Panc1 (cell line): Measurements from ENCODE around the gene GPR55. TPM values are rescaled to one million over a fixed set of nuclear protein-coding genes. Genes with fewer than 3 reads are reported as not detected.

ENCODE experiments used
- ATAC-seq: fragments of 200-7000 bp; cut with Tn5 transposase; 2 replicates; pipeline ENCODE4 v1.9.1; 2020; ENCODE audit warnings: mild to moderate bottlenecking, moderate library complexity
- BruUV-seq: library from RNA; stranded (reverse); fragments of 400-500 nt; replicated peaks from 2 replicates; lab custom pipeline; 2021; lab: Mats Ljungman, UMichigan
- CTCF ChIA-PET: fragments of 300-600 bp; sonication (Branson Sonifier 250); formaldehyde crosslinking; loops from one replicate; lab custom pipeline; 2022; ENCODE audit warnings: antibody characterized with exemption; lab: Charles Lee
- POLR2A ChIA-PET: fragments of 300-600 bp; sonication (Branson Sonifier 250); formaldehyde crosslinking; loops from one replicate; lab custom pipeline; 2022; ENCODE audit warnings: antibody characterized with exemption; lab: Charles Lee
- DNase-seq: peaks from one replicate; pipeline ENCODE4 v3.0.0-alpha.2; 2010; ENCODE audit warnings: low read depth, low spot score
- H3K27ac ChIP-seq: 2 replicates; pipeline ENCODE4 v1.5.1; 2011; ENCODE audit warnings: mild to moderate bottlenecking, low read length, inconsistent platforms
- H3K27me3 ChIP-seq: fragments of 200-500 bp; sonication (Bioruptor generic); 2 replicates; pipeline ENCODE4 v1.6.0; 2014; ENCODE audit warnings: low read length, inconsistent platforms; ENCODE audit not compliant: control insufficient read depth, insufficient read depth
- H3K36me3 ChIP-seq: fragments of 200-500 bp; sonication (Bioruptor generic); 2 replicates; pipeline ENCODE4 v1.5.1; 2014; ENCODE audit warnings: inconsistent platforms, mild to moderate bottlenecking, low read length, moderate library complexity; ENCODE audit not compliant: control insufficient read depth, insufficient read depth
- H3K4me1 ChIP-seq: 2 replicates; pipeline ENCODE4 v1.5.1; 2011; ENCODE audit warnings: inconsistent platforms, mild to moderate bottlenecking, low read length, moderate library complexity; ENCODE audit not compliant: control insufficient read depth, insufficient read depth
- H3K4me3 ChIP-seq, 2 experiments: 2 replicates each; pipeline ENCODE4 v1.5.1; 2011 to 2012; ENCODE audit warnings: low read depth in 2 of 2, low read length in 2 of 2, mild to moderate bottlenecking in 2 of 2, inconsistent platforms in 1 of 2, moderate library complexity in 1 of 2
- H3K9me3 ChIP-seq: fragments of 200-500 bp; sonication (Bioruptor generic); 2 replicates; pipeline ENCODE4 v1.5.1; 2014; ENCODE audit warnings: low read depth, mild to moderate bottlenecking, inconsistent platforms, low read length, moderate library complexity; ENCODE audit not compliant: control insufficient read depth, insufficient read depth
- CTCF ChIP-seq: fragments of 450-650 bp; IDR thresholded peaks from 2 replicates; pipeline ENCODE4 v1.5.1; 2017; ENCODE audit warnings: mild to moderate bottlenecking
- REST ChIP-seq, 2 experiments: IDR thresholded peaks; 2 replicates each; pipeline ENCODE4 v1.6.1; 2011 to 2012; ENCODE audit warnings: low read depth in 2 of 2, control low read depth in 1 of 2, low read length in 1 of 2, mild to moderate bottlenecking in 1 of 2, moderate library complexity in 1 of 2; ENCODE audit not compliant: insufficient read depth in 1 of 2
- SIN3A ChIP-seq: IDR thresholded peaks from 2 replicates; pipeline ENCODE4 v1.6.1; 2012; ENCODE audit warnings: low read depth, mild to moderate bottlenecking, low read length, moderate library complexity, borderline replicate concordance; ENCODE audit not compliant: insufficient read depth
- TCF7L2 ChIP-seq: IDR thresholded peaks from 2 replicates; pipeline ENCODE4 v1.6.1; 2011; ENCODE audit warnings: mild to moderate bottlenecking, low read depth, low read length, inconsistent platforms
- in situ Hi-C: cut with HindIII; loops from 2 replicates; pipeline ENCODE4 v1.10.0; 2016; ENCODE audit warnings: low sequenced_read_pairs, low pct_unique_long_range_greater_than_20kb
- intact Hi-C: fragments of 100-400 bp; cut with micrococcal nuclease; formaldehyde crosslinking; loops from one replicate; pipeline ENCODE4 v1.10.0; 2022; ENCODE audit not compliant: unreplicated experiment
- total RNA-seq: library from RNA; stranded (reverse); gene quantifications from one replicate; pipeline ENCODE4 v1.2.1, GENCODE V29; 2021; ENCODE audit not compliant: unreplicated experiment

The GPR55 gene
- total RNA-seq, 1 experiment from 2014 or later, result 0.08 TPM

DNA sequence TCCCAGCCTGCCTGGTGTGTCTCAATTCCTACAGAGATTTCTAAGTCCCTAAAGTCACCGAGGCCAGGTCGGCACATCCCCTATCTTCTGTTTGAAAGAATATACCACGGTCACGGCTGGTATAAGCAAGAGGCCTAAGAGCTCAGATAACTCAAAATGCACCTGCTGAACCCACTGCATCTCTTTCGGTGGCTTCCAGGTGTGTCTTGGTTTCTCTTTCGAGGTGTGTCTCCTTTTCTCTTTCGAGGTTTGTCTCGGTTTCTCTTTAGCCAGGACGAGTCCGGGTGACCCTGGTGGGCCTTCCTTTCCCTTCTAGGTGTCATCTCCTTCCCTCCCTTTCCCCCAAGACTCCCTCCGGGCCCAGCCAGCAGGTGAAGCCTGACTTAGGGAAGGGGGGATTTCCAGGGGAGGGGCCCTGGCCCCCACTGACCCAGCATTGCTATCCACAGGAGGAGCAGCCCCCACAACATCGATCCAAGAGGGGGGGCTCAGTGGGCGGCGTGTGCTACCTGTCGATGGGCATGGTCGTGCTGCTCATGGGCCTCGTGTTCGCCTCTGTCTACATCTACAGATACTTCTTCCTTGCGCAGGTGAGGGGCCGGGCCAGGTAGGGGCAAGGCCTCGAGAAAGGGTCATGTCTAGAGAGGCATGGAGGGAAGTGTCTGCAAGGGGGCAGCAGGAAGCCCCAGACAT, 51.9 kb downstream of the GPR55 start:
- ATAC-seq, result no peak
- CTCF ChIA-PET, result no interaction called here

More for the DNA sequence above, 51.9 kb downstream of the GPR55 start:
- POLR2A ChIA-PET, result no interaction called here
- in situ Hi-C loops, result no loop called here
- H3K36me3 ChIP-seq, result no peaks in the 10 kb centered on the region
- no TSS peak for BruUV-seq
- intact Hi-C loops, result no loop called here
- TF ChIP-seq TCF7L2 (no peak), SIN3A (no peak), REST (IDR thresholded peaks at IDR 0.05; ENCODE audit: insufficient read depth in 1 of 2, low read depth in 2 of 2, low read length in 1 of 2) (no peak), CTCF (no peak)
- H3K27ac ChIP-seq, result no peak overlapping the region
- no peaks in the 10 kb centered on the region for H3K27me3 ChIP-seq
- no peak for DNase-seq
- peaks cover 38% of the 10 kb centered on the region for H3K4me1 ChIP-seq
- no peak overlapping the region for H3K4me3 ChIP-seq
- no peaks in the 10 kb centered on the region for H3K9me3 ChIP-seq
